HG03575 (cell line): ENCODE results near the gene TULP4.
A peak's percentile ranks its signal among the peaks of the same experiment; 100 is the strongest.
"Not testable (repeated sequence)": the region's sequence is repeated elsewhere in the genome, so short reads cannot be mapped to it uniquely, and the experiment has no call there.

Source experiments
- ATAC-seq: cut with Tn5 transposase; IDR thresholded peaks from one replicate; pipeline ENCODE4 v1.9.1; 2021; ENCODE audit not compliant: unreplicated experiment, insufficient number of reproducible peaks, low FRiP score; ENCODE audit errors: extremely low read depth

TULP4 gene

DNA sequence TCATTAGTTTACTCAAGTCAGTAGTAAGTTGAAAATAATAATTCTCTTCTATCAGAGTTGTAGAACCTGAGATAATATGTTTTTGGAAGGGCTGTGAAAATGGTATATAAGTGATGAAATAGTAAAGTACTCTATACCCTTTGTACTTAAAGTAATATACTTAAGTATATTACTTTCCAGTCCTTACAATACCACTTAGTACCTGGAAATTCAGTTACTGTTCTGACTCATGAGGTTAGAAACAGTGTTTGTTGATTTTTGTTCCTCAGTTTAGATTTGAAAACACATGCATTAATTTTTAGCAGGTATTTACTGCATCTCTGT is 10.1 kb downstream of the TULP4 start:
- no peak for ATAC-seq

DNA sequence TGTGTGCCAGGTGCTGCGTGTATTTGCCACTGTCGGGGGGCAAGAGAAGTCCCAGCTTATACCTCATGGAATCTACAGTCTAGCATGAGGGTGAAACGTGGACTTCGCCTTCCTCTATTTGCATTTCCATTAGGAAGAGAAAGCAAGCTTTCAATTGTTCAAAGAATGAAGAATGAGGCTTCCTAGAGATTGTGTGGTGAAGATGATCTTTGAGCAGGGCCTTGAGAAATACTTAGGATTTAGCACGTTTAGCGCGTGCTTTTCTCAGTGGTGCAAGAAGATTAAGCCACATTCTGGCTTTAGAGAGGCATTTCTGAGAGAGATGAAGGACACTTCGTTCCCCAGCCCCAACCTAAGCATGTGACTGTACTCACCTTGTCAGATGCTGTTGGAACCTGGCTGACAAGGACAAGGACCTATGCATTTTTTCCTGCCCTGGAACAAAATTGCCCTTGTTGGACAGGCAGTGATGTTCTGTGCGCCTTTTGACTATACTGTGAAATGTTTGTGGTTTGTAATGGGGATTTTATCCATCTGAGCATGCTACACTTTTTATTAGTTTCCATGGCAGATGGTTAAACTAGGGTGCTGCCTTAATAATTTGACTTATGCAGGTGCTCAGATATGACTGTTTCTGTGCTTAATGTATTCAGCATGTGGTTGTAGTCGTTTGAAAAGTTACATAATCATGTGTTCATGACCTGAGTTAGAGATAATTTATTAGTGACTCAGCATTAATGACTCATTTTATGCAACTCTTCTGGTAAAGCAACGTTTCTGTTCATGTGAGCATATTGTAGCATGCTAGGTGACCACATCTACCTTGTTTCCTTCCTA is 10.7 kb downstream of the TULP4 start:
- ATAC-seq, result peak; percentile 55

DNA sequence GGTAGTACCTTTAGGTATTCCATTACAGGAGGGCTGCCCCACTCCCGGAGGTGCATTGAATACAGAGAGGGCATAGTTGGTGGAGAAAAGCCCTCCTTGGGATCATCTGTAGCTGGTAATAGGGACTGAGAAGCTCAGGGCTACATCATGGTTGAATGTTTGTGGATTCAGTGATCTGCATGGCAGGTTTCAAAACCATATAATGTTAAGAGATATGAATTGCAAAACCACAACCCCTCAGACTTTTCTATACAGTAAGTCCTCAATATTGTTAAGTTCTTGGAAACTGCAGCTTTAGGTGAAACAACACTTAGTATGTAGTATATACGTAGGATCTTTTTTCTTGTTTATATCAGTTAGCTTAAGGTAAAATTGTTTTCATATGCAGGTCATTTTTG is 11.3 kb downstream of the TULP4 start:
- ATAC-seq, result peak; percentile 31

DNA sequence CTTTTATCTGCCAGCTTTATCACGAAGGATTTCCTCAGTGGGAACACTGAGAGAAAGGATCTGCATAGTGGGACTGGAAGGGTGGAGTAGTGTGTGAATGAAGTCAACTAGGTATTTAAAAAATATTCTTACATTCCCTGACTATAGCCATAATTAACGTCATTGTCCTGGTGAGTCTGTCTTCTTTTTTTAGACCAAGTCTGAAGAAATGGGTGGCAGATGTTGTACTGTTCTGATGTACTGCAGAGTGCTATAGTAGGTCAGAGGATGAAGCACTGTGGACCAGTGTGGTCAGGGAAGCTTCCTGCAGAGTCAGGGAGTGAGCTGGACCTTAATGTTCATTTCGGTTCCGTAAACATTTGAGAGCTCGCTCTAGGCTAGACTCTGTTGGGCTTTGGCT is 11.9 kb downstream of the TULP4 start:
- no peak for ATAC-seq

DNA sequence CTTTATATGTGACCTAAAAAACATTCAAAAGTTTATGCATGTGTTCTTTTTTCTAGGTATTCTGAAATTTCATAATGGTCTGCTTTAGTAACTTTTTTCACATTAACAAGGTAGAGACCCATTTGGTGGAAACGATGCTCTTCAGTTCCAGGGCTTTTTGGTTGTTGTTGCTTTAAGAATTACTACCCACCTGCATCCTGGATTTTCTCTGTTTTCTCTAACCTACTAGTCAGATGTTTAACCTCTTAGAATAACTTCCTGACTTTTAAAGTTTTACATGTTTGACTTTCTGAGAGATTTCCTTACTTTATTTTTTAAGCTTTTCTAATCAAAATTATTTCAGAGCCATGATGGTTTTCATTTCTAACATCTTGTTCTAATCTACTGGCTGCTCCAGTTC is 14.9 kb downstream of the TULP4 start:
- no peak for ATAC-seq

DNA sequence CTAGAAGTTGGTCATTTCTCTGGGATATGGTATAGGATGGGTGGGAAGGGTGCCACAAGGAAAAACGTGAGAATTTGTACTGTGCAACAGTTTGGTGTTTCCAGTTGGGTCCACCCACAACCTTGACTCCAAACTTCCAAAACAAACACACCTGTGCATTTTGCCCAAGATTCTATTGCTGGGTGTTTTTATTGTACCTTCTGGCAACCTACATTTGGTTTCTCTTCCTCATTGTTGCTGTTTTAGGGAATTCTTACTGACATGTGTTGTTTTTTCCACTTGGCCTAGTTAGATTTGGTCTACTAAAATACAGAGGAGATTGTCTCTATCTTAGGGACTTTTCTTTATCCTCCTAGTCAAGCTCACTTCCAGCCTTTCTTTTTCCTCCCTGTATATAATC is 16.7 kb downstream of the TULP4 start:
- ATAC-seq, result no peak

DNA sequence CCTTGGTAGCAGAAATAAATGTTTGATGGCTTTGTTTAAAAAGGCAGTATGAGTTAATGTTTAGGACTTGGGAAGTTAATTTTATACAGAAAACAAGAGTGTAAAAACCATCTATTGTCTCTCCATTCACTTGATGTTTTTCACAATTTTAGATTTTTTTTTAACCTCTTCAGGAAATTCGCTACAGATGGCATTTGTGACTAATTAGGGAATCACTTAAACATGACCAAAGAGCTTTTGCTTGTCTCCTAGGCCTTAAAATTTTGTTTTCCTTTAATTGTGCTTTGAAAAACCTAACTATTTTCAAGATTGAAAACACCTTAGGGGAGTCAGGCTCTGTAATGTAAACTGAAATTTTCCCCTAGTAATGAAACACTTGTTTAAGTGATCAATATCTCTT is 17.3 kb downstream of the TULP4 start:
- ATAC-seq, result no peak

DNA sequence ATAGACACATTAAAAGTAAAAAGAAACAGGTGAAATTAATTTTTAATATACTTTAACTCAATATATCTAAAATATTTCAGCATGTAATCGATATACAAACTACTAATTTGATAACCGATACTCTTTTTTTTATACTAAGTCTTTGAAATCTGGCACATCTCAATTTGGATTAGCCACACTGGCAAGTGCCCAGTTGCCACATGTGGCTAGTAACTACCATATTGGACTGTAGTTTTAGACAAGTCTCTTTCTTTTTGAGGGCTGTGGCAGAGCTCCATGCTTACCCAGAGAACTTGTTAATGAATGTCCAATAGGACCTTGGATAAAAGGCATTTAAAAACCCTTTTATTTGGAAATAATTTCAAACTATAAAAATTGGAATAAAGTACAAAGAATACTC is 17.8 kb downstream of the TULP4 start:
- no peak for ATAC-seq

DNA sequence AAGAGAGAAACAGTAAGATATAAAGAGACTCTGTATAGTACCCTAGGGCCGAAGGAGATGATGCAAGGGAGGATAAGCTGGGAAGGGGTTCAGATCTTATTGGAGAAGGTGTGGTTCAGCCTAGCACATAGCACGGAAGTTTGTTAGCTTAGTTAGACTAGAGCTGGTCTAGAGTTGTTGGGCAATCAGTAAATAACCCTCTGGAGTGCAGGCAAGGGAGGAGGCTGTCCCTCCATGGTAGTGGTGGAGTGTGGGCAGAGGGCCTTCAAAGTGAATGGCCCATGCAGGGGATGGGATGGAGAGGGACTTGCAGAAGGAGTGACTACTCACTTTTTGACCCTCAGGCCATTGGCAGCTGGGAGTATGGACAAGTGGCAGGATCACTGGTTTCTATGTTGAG is 20.0 kb downstream of the TULP4 start:
- no peak for ATAC-seq

DNA sequence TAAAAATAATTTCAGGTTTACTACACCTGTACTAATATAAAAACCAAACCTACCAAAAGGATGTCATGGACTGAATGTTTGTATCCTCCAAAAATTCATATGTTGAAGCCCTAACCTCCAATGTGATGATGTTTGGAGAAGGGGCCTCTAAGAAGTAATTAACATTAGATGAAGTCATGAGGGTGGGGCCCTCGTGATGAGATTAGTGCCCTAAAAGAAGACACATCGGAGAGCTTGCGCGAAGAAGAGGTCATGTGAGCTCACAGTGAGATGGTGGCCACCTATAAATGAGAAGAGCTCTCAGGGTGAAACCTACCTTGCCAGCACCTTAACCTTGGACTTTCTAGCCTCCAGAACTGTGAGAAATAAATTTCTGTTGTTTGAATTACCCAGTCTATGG is 20.8 kb downstream of the TULP4 start:
- ATAC-seq, result no peak

DNA sequence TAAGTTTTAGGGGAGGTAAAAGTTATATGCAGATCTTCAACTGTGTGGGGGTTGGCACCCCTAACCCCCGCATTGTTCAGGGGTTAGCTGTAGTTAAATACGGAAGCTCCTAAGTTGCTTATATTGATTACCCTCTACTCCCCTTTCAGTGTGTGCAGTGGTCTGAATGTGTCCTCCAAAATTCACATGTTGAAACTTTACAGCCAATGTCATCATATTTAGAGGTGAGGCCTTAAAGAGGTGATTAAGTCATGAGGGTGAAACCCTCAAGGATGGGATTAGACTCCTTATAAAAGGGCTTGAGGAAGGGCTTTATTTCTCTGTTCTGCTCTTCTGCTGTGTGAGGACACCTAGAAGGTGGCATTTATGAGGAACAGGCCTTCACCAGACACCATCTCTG is 22.3 kb downstream of the TULP4 start:
- no peak for ATAC-seq

DNA sequence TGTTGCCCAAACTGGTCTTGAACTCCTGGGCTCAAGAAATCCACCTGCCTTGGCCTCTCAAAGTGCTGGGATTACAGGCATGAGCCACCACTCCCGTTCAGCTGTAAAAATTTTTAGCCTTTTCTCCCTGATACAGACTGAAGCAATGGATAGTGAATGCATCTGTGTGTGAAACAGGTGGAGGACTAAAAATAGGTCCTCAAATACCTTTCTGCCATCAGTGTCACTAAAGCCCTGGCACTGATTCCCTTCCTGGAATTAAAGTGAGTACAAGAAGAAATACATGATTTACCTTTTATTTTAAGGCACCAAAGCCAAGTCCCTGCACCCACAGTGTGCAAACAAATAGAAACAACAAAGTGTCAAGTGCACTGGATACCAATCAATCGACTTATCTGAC is 25.1 kb downstream of the TULP4 start:
- ATAC-seq, result no peak

DNA sequence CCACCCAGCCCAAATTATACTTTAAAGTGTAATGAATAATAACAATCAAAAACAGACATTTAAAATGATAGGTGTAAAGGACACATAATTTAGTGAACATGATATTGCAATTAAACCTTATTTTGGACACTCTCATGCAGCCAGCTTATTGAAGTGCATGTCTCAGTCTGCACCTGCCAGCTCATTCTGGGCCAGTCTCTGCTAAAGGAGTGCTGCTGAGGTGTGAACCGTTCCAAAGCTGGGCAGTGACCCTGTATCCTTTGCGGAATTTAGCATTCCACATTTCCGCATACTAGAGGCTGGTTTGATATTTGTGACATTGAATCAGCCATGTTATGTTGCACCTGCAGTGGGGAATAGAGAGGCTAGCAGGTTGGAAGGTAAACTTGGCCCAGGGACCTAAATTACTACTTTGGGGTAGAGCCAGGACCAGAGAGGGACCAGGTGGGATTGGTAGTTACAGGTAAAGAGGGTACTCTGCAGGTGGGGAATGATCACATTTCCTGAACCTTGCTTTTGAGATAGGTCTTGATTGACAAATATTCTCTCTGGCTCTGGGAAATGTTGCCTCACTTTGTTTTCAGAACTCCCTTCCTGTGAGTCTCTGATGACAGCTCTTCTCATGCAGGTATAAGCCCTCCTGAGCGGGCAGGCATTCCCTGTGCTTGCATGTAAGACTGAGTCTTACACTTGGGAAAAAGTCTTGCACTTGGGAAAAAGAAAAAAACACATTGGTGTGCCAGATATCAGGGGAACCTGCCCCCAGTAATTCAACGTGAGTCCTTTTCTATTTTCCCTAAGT is 26.2 kb downstream of the TULP4 start:
- no peak for ATAC-seq

DNA sequence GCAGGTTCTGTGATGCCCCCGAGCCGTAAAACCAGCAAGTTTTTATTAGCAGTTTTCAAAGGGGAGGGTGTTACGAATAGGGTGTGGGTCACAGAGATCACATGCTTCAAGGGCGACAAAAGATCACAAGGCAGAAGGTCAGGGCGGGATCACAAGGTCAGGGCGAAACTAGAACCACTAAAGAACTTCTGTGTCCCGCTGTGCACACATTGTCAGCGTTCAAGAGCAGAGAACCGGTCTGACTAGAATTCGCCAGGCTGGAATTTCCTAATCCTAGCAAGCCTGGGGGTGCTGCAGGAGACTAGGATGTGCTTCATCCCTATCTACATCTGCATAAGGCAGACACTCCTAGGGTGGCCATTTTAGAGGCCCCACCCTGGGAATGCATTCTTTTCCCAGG is 26.9 kb downstream of the TULP4 start:
- ATAC-seq, result not testable (repeated sequence)

DNA sequence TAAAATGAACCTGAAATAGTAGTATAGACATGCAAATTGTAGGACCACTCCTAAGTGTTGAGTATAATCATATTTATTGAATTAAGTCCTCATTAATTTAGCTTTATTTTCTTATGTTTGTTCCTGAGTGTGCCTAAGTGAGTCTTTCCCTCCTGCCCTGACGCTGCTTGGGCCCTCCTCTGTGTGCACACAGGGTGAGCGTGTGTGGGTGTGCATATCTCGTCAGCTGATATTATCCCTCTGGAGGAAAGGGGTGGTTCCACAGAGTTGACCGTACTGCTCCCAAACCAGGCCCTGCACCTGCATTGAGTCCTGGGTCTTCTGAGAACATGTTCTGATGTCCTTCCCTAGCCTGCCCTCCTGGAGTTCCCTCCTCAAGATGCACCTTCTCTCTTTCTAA is 28.0 kb downstream of the TULP4 start:
- no peak for ATAC-seq

DNA sequence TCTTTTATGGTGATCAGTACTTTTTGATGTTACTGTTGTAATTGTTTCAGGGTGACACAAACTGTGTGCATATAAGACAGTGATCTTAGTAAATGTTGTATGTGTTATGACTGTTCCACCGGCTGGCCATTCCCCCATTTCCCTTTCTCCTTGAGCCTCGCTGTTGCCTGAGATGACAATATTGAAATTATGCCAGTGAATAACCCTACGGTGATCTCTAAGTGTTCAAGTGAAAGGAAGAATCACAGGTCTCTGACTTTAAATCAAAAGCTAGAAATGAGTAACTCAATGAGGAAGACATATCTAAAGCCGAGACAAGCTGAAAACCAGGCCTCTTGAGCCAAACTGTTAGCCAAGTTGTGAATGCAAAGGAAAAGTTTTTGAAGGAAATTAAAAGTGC is 32.3 kb downstream of the TULP4 start:
- no peak for ATAC-seq

DNA sequence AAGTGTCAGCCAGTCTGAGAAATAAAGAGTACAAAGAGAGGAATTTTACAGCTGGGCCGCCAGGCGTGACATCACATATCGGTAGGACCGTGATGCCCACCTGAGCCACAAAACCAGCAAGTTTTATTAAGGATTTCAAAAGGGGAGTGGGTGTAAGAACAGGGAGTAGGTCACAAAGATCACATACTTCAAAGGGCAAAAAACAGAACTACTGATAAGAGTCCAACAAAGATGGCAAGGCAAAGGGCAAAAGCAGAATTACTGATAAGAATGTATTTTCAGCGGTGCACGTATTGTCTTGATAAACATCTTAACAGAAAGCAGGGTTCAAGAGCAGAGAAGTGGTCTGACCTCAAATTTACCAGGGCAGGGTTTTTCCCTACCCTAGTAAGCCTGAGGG is 33.2 kb downstream of the TULP4 start:
- not testable (repeated sequence) for ATAC-seq

DNA sequence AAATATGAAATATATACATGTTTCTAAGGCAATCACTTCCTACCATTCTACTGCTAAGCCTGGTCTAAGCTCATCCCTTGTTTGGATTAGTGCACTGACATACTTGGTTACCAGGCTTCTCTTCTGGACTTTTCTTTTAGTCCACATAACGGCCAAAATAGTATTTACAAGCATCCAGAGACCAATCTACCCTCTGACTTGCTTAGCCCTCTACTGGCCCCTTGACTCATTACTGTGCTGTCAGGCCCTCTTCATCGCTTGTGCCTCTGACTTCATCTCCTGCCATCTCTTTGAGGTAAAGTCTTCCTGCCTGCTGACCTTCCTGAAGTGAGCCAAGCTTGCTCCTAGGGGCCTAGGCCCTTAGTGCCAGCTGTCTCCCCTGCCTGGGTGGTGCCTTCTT is 35.1 kb downstream of the TULP4 start:
- ATAC-seq, result no peak

DNA sequence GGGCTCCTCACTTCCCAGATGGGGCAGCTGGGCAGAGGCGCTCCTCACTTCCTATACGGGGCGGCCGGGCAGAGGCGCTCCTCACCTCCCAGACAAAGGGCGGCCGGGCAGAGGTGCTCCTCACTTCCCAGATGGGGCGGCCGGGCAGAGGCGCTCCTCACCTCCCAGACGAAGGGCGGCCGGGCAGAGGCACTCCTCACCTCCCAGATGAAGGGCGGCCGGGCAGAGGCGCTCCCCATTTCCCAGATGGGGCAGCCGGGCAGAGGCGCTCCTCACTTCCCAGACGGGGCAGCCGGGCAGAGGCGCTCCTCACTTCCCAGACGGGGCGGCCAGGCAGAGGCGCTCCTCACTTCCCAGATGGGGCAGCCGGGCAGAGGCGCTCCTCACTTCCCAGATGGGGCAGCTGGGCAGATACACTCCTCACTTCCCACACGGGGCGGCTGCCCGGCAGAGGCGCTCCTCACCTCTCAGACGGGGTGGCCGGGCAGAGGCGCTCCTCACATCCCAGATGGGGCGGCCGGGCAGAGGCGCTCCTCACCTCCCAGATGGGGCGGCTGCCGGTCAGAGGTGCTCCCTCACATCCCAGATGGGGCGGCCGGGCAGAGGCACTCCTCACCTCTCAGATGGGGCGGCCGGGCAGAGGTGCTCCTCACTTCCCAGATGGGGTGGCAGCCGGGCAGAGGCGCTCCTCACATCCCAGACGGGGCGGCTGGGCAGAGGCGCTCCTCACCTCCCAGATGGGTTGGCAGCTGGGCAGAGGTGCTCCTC is 36.7 kb downstream of the TULP4 start:
- not testable (repeated sequence) for ATAC-seq
